MCF 10A (cell line): ENCODE data around the gene SLC25A34. TPM values are rescaled to one million over a fixed set of nuclear protein-coding genes. Genes with fewer than 3 reads are reported as not detected.

ENCODE experiments used
- BruUV-seq: library from RNA; stranded (reverse); fragments of 400-500 nt; replicated peaks from 2 replicates; lab custom pipeline; 2021; lab: Mats Ljungman, UMichigan
- CTCF ChIA-PET: fragments of 300-600 bp; sonication (Branson Sonifier 250); formaldehyde crosslinking; extraction: SDS; loops from one replicate; lab custom pipeline; 2021; ENCODE audit warnings: antibody characterized with exemption, inconsistent platforms; lab: Yijun Ruan, JAX
- POLR2A ChIA-PET: fragments of 300-600, 350-650 bp; sonication (Branson Sonifier 250); formaldehyde crosslinking; extraction: SDS; loops from one replicate; lab custom pipeline; 2020; ENCODE audit warnings: antibody characterized with exemption, inconsistent platforms; lab: Yijun Ruan, JAX
- DNase-seq: peaks from one replicate; pipeline ENCODE4 v3.0.0-alpha.2; 2018; ENCODE audit not compliant: unreplicated experiment
- H3K27ac Mint-ChIP-seq: one replicate; pipeline ENCODE4 v1.8.0; 2022; ENCODE audit warnings: mild to moderate bottlenecking, low read depth, mixed read lengths; ENCODE audit not compliant: unreplicated experiment
- H3K27me3 Mint-ChIP-seq: one replicate; pipeline ENCODE4 v1.8.0; 2022; ENCODE audit warnings: mixed read lengths; ENCODE audit not compliant: insufficient read depth, unreplicated experiment
- H3K36me3 Mint-ChIP-seq: one replicate; pipeline ENCODE4 v1.8.0; 2022; ENCODE audit warnings: mild to moderate bottlenecking, moderate library complexity, mixed read lengths; ENCODE audit not compliant: insufficient read depth, unreplicated experiment
- H3K4me1 Mint-ChIP-seq: one replicate; pipeline ENCODE4 v1.8.0; 2022; ENCODE audit warnings: mixed read lengths; ENCODE audit not compliant: insufficient read depth, unreplicated experiment
- H3K4me3 Mint-ChIP-seq: one replicate; pipeline ENCODE4 v1.8.0; 2022; ENCODE audit warnings: mild to moderate bottlenecking, moderate library complexity, mixed read lengths; ENCODE audit not compliant: unreplicated experiment
- H3K9me3 Mint-ChIP-seq: one replicate; pipeline ENCODE4 v1.8.0; 2022; ENCODE audit warnings: mixed read lengths; ENCODE audit not compliant: unreplicated experiment
- intact Hi-C: fragments of 100-400 bp; cut with micrococcal nuclease; formaldehyde crosslinking; loops from 2 replicates; pipeline ENCODE4 v1.14.1; 2022
- total RNA-seq: library from RNA; stranded (reverse); gene quantifications from 2 replicates; pipeline ENCODE4 v1.2.3, GENCODE V29; 2022
- TF ChIP-seq, protein P1 (sequence below): fragments of 200-600 bp; IDR thresholded peaks from one replicate; pipeline ENCODE4 v1.8.0; 2022; ENCODE audit warnings: antibody characterized with exemption, mild to moderate bottlenecking; ENCODE audit not compliant: unreplicated experiment

Gene SLC25A34
- total RNA-seq, 1 experiment from 2014 or later: 0.79 TPM

DNA sequence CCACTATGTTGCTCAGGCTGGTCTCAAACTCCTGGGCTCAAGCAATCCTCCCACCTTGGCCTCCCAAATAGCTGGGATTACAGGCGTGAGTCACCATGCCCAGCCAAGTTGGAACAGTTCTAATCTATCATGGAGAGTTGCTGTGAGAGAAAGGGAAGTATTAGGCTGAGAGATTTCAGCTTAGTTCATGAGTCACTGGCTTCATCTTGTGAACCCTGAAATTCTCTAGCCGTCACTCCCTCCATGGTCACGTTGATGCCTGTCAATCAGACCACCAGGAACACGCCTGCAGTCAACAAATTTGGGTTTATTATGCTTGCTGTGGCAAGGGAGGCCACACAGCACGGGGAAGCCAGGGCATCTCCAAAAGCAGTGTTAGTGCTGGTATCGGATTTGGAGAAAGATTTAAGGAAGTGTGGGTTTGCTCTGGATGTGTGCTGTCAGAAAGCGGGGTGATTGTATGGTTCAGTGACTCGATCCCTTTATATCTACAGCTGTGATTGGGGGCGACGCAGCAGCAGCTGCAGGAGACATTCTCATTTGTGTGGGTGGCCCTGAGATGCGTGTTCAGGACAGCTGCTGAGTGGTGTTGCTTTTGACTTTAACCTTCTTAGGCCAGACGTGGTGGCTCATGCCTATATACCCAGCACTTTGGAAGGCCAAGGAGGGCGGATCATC is 52.7 kb downstream of the SLC25A34 start:
- Mint-ChIP-seq H3K4me1 (peaks cover 26% of the 10 kb centered on the region), H3K9me3 (no peaks in the 10 kb centered on the region), H3K27ac (peak overlapping the region; percentile 76), H3K27me3 (no peaks in the 10 kb centered on the region), H3K4me3 (no peak overlapping the region), H3K36me3 (peaks cover 37% of the 10 kb centered on the region)
- TF ChIP-seq, protein P1, sequence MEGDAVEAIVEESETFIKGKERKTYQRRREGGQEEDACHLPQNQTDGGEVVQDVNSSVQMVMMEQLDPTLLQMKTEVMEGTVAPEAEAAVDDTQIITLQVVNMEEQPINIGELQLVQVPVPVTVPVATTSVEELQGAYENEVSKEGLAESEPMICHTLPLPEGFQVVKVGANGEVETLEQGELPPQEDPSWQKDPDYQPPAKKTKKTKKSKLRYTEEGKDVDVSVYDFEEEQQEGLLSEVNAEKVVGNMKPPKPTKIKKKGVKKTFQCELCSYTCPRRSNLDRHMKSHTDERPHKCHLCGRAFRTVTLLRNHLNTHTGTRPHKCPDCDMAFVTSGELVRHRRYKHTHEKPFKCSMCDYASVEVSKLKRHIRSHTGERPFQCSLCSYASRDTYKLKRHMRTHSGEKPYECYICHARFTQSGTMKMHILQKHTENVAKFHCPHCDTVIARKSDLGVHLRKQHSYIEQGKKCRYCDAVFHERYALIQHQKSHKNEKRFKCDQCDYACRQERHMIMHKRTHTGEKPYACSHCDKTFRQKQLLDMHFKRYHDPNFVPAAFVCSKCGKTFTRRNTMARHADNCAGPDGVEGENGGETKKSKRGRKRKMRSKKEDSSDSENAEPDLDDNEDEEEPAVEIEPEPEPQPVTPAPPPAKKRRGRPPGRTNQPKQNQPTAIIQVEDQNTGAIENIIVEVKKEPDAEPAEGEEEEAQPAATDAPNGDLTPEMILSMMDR: no peak
- intact Hi-C loops: no loop called here
- ChIA-PET POLR2A (interaction anchor here (0.6 to 3.0 kb wide), 21 partner anchors 8 to 262 kb away, joined by 3 to 27 read pairs (median 4); partner anchors contain the start of genes SPEN and ZBTB17), CTCF (interaction anchor here (0.6 to 1.2 kb wide), 8 partner anchors 11 to 219 kb away, joined by 3 to 7 read pairs (median 4); partner anchors contain the start of gene ZBTB17)
- no TSS peak for BruUV-seq
- DNase-seq: peak; percentile 76

Other genes with a start within 250 kb of the SLC25A34 start
- gene CASP9, start 212.0 kb upstream of the SLC25A34 start, total RNA-seq: 8.9 and 12.1 TPM in 2 replicates
- gene DNAJC16, start 209.4 kb upstream of the SLC25A34 start, total RNA-seq: 17.2 and 26.5 TPM in 2 replicates
- not detected in 2 replicates for gene AGMAT, start 151.2 kb upstream of the SLC25A34 start, total RNA-seq
- gene DDI2, start 118.8 kb upstream of the SLC25A34 start, total RNA-seq: 26.6 and 32.7 TPM in 2 replicates
- 51.5 and 65.8 TPM in 2 replicates for gene PLEKHM2, start 51.9 kb upstream of the SLC25A34 start, total RNA-seq
- gene TMEM82, start 6.2 kb downstream of the SLC25A34 start, total RNA-seq: not detected in 2 replicates
- 78.2 and 101 TPM in 2 replicates for gene FBLIM1, start 22.5 kb downstream of the SLC25A34 start, total RNA-seq
- 1.1 and 1.7 TPM in 2 replicates for gene UQCRHL, start 71.4 kb downstream of the SLC25A34 start, total RNA-seq
- gene SPEN, start 111.4 kb downstream of the SLC25A34 start, total RNA-seq: 44.2 and 50.6 TPM in 2 replicates
- 46.3 and 48.3 TPM in 2 replicates for gene ZBTB17, start 239.8 kb downstream of the SLC25A34 start, total RNA-seq